ENCODE results near the gene UBXN1.
A peak's percentile ranks its signal among the peaks of the same experiment; 100 is the strongest.
"Not testable (repeated sequence)": the region's sequence is repeated elsewhere in the genome, so short reads cannot be mapped to it uniquely, and the experiment has no call there.

Gene UBXN1

GRCh38 chr11:62671236-62671607 is 7.7 kb downstream of the UBXN1 start:
- no peak for DNase-seq

GRCh38 chr11:62669420-62670161 is 9.3 kb downstream of the UBXN1 start:
- DNase-seq, result no peak

- DNase-seq, result no peak
These were observed 11.4 kb downstream of the UBXN1 start for GRCh38 chr11:62667460-62667859.

- DNase-seq, result no peak
These were observed 12.5 kb downstream of the UBXN1 start for GRCh38 chr11:62666259-62666926.

GRCh38 chr11:62665599-62666258 is 13.1 kb downstream of the UBXN1 start:
- DNase-seq, result peak; percentile 56

- peak; percentile 93 for DNase-seq
These were observed 13.7 kb downstream of the UBXN1 start, which contains the start of the genes C11orf98 and CSKMT for GRCh38 chr11:62665075-62665598. Gene C11orf98, minus strand, starts transcription at chr11:62665210. Its CDS starts 41 bp downstream, at chr11:62665169. Gene CSKMT, plus strand, starts transcription at chr11:62665312. Its CDS starts 568 bp downstream, at chr11:62665880.

GRCh38 chr11:62664405-62665074 is 14.3 kb downstream of the UBXN1 start:
- DNase-seq, result peak; percentile 67

GRCh38 chr11:62656796-62657429 is 22.0 kb downstream of the UBXN1 start:
- DNase-seq, result no peak

- no peak for DNase-seq
These were observed 24.6 kb downstream of the UBXN1 start for GRCh38 chr11:62654297-62654696.

- peak; percentile 57 for DNase-seq
These were observed 26.5 kb downstream of the UBXN1 start for GRCh38 chr11:62652161-62653006.

- not testable (repeated sequence) for DNase-seq
These were observed 28.6 kb downstream of the UBXN1 start for GRCh38 chr11:62650283-62650682.

GRCh38 chr11:62649486-62649885 is 29.4 kb downstream of the UBXN1 start:
- DNase-seq, result no peak

GRCh38 chr11:62648967-62649364 is 29.9 kb downstream of the UBXN1 start:
- no peak for DNase-seq

- DNase-seq, result no peak
These were observed 30.5 kb downstream of the UBXN1 start for GRCh38 chr11:62648185-62648966.

- DNase-seq, result no peak
These were observed 31.3 kb downstream of the UBXN1 start for GRCh38 chr11:62647609-62648005.

- DNase-seq, result no peak
These were observed 31.9 kb downstream of the UBXN1 start for GRCh38 chr11:62646825-62647608.

- DNase-seq, result peak; percentile 98
These were observed 32.7 kb downstream of the UBXN1 start, which contains the start of gene GANAB for GRCh38 chr11:62645946-62646824. Gene GANAB, minus strand, starts transcription at chr11:62646613. Its CDS starts 14 bp downstream, at chr11:62646599.

- no peak for DNase-seq
These were observed 33.3 kb downstream of the UBXN1 start for GRCh38 chr11:62645671-62645945.

GRCh38 chr11:62644220-62644619 is 34.7 kb downstream of the UBXN1 start:
- DNase-seq, result no peak
